ENCODE results near the gene MBD3L2. TPM values are rescaled to one million over a fixed set of nuclear protein-coding genes. Genes with fewer than 3 reads are reported as not detected.

Gene MBD3L2
- total RNA-seq, 4 donors from 2014 or later, result not detected

GRCh38 chr19:7074705-7075282 lies 25.7 kb downstream of the MBD3L2 start:
- no peak for TF ChIP-seq CTCF (IDR thresholded peaks at IDR 0.05; ENCODE audit: low read depth)

GRCh38 chr19:7076151-7076550 lies 27.0 kb downstream of the MBD3L2 start:
- TF ChIP-seq CTCF (IDR thresholded peaks at IDR 0.05; ENCODE audit: low read depth), result no peak

- no peak for TF ChIP-seq CTCF (IDR thresholded peaks at IDR 0.05; ENCODE audit: low read depth)
Measured at GRCh38 chr19:7078008-7078407, 28.9 kb downstream of the MBD3L2 start.

- TF ChIP-seq CTCF (IDR thresholded peaks at IDR 0.05; ENCODE audit: low read depth), result no peak
Measured at GRCh38 chr19:7083076-7083956, 34.2 kb downstream of the MBD3L2 start.

- TF ChIP-seq CTCF (IDR thresholded peaks at IDR 0.05; ENCODE audit: low read depth), result no peak
Measured at GRCh38 chr19:7088999-7089398, 39.9 kb downstream of the MBD3L2 start.

- TF ChIP-seq CTCF (IDR thresholded peaks at IDR 0.05; ENCODE audit: low read depth), result no peak
Measured at GRCh38 chr19:7098096-7098495, 49.0 kb downstream of the MBD3L2 start.
